ENCODE results near the gene PCNA.

- TF ChIP-seq POLR2AphosphoS5 (IDR thresholded peaks at IDR 0.05; ENCODE audit: low read depth, low read length) = no peak
- TF ChIP-seq TAF1 (IDR thresholded peaks at IDR 0.05; ENCODE audit: borderline replicate concordance, low read depth, low read length) = no peak
- TF ChIP-seq POLR2A (IDR thresholded peaks at IDR 0.05; ENCODE audit: low read depth, low read length) = no peak
Measured at GRCh38 chr20:5104479-5104878, 15.3 kb downstream of the PCNA start.
